Measurements from ENCODE around the gene RGL4.

RGL4 gene

GRCh38 chr22:23681026-23681809 lies 9.6 kb upstream of the RGL4 start:
- no peak for DNase-seq

- DNase-seq, result no peak
Observed at GRCh38 chr22:23682077-23682476, 8.7 kb upstream of the RGL4 start.

GRCh38 chr22:23682827-23683355 lies 7.9 kb upstream of the RGL4 start:
- DNase-seq, result no peak

GRCh38 chr22:23683545-23683944 lies 7.3 kb upstream of the RGL4 start:
- no peak for DNase-seq

- DNase-seq, result no peak
Observed at GRCh38 chr22:23684026-23684425, 6.8 kb upstream of the RGL4 start.

- DNase-seq, result no peak
Observed at GRCh38 chr22:23684561-23685031, 6.2 kb upstream of the RGL4 start.

GRCh38 chr22:23685205-23685784 lies 5.5 kb upstream of the RGL4 start:
- DNase-seq, result no peak

GRCh38 chr22:23686416-23687024 lies 4.3 kb upstream of the RGL4 start:
- DNase-seq, result no peak

GRCh38 chr22:23688121-23688520 lies 2.7 kb upstream of the RGL4 start:
- no peak for DNase-seq

- DNase-seq, result no peak
Observed at GRCh38 chr22:23688571-23688970, 2.2 kb upstream of the RGL4 start.

- DNase-seq, result no peak
Observed at GRCh38 chr22:23689414-23689813, 1.4 kb upstream of the RGL4 start.

GRCh38 chr22:23691748-23692423 lies 1.1 kb downstream of the RGL4 start:
- no peak for DNase-seq

- DNase-seq, result no peak
Observed at GRCh38 chr22:23692598-23693291, 1.9 kb downstream of the RGL4 start.

GRCh38 chr22:23693979-23694680 lies 3.3 kb downstream of the RGL4 start:
- DNase-seq, result no peak

GRCh38 chr22:23695141-23695540 lies 4.3 kb downstream of the RGL4 start:
- no peak for DNase-seq

GRCh38 chr22:23695571-23696325 lies 4.9 kb downstream of the RGL4 start:
- DNase-seq, result no peak

- peak; percentile 85 for DNase-seq
Observed at GRCh38 chr22:23696326-23696851, 5.6 kb downstream of the RGL4 start.

- no peak for DNase-seq
Observed at GRCh38 chr22:23697031-23697970, 6.5 kb downstream of the RGL4 start.

GRCh38 chr22:23698094-23698493 lies 7.3 kb downstream of the RGL4 start:
- no peak for DNase-seq

All from stimulated activated CD4-positive, alpha-beta T cell treated with anti-CD3 and anti-CD28 coated beads, Interleukin-1b, Interleukin-23, amount 100 ng/mL, for 48 hours (primary cell).